ENCODE results near the gene TRPC6.
"Not testable (repeated sequence)": the region's sequence is repeated elsewhere in the genome, so short reads cannot be mapped to it uniquely, and the experiment has no call there.

TRPC6 gene

DNA sequence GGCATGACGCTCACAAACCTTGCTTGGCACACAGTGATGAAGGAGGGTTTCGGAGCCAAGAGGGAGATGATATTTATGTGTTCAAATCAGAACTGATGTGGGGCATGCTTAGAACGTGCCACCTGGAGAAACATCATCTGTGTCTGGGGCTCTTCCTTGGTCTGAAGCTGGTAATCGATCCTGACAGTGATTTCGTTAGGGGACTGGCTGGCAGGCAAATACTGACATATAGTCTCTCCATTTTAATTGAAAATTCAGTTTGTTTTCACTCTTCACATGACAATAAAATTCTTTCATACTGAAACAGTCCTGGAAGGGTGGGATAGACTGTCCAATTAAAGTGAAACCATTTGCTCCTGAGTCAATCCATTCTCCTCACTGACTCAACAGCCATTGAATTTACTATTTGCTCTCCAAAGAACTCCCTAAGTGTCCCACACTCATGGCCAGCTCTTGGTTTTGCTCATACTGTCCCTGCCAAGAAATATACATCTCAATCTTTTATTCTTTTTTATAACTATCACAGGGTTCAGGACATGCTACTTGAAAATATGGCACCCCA, 134.8 kb downstream of the TRPC6 start:
- DNase-seq (ENCODE audit: low spot score): no peak

DNA sequence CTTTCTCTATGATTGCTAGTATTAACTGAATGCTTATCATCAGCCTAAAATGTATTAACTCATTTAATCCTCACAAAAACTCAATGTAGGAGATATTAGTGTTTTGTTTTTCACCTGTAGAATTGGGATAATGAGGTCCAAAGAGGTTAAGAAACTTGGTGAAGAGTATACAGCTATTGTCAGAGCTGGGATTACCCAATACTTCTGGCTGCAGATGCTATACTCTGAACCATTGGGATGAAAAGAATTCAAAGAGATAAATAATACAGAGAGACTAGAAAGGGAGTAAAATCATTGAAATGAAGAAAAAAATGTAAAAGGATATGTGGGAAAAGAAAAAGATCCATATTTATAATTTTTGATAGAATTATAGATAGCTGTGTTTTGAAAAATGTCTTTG, 137.1 kb downstream of the TRPC6 start:
- no peak for DNase-seq (ENCODE audit: low spot score)

DNA sequence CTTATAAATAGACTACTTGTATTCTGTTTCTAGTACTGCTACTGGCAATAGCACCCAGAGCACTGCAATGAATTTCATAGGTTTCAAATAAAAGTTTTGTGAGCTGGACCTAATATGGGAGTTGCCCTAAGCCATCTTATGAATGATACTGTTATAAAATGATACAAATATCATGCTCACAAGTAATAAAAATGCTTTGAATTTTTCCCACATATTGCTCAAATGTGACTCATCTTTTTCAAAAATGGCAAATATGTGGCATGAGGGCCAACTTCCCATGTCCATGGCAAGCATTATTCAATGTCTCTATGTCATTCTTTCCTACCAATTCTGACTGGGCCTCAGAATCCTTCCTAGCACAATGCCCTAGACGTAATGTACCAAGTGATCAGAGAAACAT, 137.6 kb downstream of the TRPC6 start:
- peak; percentile 58 for DNase-seq (ENCODE audit: low spot score)

DNA sequence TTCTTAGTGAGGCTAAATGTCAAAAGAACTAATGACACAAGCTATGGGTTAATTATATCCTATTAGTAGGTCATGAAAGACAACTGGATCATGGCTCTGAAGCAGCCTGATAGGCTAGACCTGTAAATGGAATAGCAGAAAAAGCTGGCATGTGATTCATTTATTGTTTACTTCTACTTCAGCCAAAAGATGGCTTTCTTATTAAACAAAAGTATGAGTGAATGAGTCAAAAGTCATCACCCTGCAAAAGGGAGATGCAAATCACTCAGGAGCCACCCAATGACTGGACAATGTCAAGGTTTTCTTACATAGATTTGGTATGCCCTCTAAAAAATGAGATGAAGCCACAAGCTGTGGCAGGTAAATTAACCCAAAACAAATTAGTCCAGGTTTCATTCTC, 138.0 kb downstream of the TRPC6 start:
- DNase-seq (ENCODE audit: low spot score): no peak

DNA sequence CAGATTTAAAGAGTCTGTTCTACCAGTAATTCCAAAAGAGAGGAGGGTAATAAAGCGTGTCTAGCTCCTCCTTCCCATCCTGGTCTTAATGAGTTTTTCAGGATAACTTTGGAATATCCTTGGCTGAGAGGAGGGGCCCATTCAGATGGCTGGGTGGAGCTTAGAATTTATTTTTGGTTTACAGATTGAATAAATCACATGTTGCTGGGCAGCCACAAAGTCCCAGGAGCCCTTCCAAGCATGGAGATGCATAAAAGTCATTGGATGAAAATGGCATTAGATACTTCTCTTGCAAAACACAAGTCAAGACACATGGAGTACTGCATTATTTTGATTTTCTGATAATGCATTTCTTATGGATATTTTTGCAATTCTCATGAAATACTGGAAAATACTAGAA, 139.0 kb downstream of the TRPC6 start:
- no peak for DNase-seq (ENCODE audit: low spot score)

DNA sequence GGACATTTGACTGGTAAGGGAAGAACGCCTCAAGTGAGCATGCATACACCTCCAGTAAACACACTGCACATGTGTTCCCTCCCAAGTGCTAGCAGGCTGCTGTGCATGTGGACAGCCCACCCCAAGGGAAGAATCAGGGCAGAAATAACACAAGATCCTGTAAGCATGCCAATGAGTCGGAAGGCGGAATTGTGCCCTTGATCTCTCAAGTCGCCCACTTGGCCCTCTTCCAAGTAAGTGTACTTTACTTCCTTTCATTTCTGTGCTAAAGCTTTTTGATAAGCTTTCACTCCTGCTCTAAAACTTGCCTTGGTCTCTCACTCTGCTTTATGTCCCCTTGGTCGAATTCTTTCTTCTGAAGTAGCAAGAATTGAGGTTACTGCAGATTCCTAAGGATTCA, 139.6 kb downstream of the TRPC6 start:
- no peak for DNase-seq (ENCODE audit: low spot score)

DNA sequence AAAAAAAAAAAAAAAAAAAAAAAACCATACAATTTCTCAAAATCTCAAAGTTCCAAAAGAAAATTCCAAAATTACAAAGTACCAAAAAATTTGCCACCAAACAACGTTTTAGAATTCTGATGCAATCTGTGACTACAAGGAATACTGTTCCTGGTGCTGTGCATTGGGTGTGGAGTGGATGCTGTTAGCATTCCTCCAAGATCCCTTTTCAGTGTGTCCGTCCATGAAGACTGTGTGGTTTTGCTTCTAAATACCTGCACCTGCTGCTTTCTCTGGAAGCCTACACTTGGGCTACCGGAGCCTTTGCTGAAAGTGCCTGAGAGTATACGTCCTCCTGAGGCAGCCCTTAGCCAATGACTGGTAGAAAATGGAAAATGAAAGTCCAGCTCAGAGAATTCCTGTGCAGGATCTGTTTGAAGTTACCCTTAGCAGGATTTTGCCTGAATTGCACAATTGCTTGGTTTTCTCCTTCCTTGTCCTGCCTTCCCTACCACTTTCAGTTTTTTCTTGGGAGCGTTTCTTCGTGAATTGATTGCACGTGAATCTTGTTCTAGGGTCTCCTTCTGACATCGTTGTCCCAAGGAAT, 140.8 kb downstream of the TRPC6 start:
- peak; percentile 26 for DNase-seq (ENCODE audit: low spot score)

DNA sequence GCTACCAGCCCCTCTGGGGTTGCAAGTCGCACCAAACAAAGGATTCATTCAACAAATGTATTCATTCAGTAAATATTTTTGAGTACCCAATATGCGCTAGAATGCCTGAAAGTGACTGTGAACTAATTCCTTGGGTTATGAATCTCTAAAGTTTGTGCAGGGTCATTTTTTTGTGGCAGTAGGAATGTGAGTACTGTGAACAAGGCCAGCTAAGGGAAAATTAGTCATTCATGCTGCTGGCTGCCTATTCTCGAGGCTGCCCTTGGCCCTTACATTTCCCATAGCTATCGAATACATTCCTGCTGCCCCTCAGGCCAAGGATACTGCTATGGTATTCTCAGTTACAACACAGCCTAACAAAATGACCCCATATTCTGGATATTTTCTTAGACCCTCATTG, 141.6 kb downstream of the TRPC6 start:
- peak; percentile 74 for DNase-seq (ENCODE audit: low spot score)

DNA sequence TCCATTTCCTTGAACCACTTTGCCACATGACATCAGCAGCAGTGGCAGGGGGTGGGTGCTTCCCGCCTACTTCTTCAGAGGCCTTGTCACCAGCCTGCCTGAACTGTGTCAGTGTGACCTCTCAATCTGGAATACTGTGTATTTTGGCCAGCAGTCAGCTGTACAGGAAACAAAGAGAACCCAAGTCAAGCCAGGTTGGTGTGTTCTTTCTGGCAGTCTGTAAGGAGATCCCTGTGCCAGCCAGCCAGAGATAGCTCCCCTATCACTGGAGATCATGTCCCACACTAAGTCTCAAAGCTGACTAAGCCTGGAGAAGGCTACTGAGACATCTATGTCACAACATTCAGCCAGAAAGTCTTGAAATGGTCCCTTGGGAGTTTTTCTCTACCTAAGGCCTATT, 142.1 kb downstream of the TRPC6 start:
- DNase-seq (ENCODE audit: low spot score): no peak

DNA sequence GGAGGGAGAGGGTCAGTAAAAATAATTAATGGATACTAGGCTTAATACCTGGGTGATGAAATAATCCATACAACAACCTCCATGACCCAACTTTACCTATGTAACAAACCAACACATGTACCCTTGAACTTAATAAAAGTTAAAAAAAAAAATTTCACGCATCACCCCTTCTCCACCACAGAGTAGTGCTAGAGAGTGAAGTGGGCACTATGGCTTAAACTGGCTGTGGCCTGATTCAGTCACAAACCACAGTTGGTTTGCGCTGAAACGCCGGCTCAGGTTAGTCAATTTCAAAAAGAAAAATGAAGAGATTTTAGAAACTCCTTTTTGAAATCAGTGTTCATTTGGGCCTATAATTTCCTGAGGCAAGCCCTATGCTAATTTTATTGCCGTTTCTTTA, 144.3 kb downstream of the TRPC6 start:
- no peak for DNase-seq (ENCODE audit: low spot score)

DNA sequence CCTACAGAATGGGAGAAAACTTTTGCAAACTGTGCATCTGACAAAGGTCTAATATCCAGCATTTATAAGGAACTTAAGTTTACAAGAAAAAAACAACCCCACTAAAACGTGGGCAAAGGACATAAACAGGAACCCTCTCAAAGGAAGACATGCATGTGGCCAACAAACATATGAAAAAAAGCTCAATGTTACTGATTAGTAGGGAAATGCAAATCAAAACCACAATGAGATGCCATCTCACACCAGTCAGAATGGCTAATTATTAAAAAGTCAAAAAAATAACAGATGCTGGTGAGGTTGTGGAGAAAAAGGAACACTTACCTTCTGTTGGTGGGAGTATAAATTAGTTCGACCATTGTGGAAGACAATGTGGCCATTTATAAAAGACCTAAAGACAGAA, 145.1 kb downstream of the TRPC6 start:
- DNase-seq (ENCODE audit: low spot score): not testable (repeated sequence)

DNA sequence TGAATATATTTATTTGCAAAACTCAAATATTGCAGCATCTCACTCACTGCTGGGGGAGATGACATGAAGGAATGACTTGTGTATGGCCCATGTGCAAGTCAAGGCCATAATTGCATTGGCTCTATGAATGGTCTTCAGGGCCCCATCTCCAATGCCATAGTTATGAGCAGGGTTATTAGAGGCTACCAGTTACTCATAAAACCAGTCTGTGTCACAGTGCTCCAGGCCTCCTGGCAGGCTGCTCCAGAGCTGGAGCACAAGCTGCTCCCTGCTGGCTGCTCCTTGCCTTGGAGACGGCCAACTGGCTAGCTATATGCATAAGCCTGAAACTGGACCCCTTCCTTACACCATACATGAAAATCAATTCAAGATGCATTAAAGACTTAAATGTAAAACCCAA, 145.7 kb downstream of the TRPC6 start:
- DNase-seq (ENCODE audit: low spot score): no peak

DNA sequence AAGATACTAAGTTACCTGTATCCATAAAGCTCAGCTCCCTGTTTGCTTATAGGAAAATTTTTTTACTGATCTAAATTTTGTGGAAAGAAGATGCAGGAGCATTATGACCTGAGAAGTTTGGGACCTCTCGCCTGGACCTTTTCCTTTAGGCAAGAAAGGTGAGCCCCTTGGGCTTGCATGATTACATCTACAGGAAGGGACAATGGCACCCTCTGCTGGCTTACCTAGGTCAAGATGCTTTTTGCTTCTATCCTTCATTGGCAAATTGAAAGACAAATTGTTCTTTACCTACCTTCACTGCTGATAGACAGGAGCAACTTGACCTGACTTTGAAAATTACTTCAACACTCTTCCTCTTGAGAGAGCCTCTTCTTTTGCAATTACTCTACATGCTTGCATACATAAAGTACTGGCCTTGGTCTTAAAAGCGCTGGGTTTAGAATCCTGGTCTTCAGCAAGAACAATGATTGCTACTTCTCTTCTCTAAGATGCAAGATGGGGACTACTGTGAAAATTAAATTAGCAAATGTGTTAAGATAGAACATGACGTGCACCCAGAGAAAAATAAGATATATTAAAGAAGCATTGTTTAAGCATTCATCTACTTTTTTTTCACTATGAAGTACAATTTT, 147.2 kb downstream of the TRPC6 start:
- peak; percentile 55 for DNase-seq (ENCODE audit: low spot score)

DNA sequence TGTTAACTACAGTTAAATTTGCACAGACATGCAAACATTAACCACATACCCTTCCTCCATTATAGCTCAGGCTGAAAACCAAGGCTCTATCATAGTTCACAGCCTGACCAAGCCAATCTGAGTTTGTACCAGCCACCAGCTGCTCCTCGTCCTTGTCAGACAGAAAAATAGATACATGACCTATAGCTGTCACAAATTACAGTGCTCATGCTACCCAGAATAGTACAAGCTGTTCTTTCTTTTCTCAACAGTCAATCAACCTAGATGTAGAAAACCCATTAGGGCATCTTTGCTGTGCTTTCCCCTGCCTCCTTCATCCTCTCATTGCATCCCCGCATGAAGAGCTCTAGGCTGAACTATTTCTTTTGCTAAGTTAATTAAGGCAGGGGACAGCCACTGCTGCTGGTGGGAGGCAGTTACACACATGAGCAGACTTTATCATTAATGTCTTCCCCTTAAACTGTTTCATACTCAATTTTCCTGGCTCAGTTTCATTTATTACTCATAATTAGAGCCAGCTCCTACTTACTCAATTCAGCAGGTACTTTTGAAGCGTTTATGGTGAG, 148.3 kb downstream of the TRPC6 start:
- no peak for DNase-seq (ENCODE audit: low spot score)

DNA sequence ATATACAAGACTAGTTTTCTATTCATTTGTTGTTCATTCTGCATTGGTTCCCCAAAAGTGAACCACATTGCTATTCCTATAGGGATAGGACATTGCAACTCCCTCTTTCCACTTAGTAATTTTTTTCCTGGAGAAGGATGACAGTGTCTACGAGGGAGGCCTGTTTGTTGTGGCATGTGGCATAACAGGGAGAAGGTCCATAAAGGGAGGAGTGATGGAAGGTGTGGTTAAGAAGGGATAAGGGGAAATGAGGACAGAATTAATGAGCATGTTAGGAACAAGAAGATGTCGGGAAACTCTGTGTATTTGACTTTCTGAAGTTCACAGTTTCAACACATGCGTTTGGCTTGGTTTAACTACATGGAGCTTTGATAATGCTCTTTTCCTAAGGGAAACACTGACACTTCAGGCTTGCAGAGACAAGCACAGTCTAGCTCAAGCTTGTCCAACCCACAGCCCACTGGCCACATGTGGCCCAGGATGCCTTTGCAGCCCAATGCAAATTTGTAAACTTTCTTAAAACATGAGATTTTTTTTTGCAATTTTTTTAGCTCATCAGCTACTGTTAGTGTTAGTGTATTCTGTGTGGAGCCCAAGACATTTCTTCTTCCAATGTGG, 149.7 kb downstream of the TRPC6 start:
- DNase-seq (ENCODE audit: low spot score): no peak

DNA sequence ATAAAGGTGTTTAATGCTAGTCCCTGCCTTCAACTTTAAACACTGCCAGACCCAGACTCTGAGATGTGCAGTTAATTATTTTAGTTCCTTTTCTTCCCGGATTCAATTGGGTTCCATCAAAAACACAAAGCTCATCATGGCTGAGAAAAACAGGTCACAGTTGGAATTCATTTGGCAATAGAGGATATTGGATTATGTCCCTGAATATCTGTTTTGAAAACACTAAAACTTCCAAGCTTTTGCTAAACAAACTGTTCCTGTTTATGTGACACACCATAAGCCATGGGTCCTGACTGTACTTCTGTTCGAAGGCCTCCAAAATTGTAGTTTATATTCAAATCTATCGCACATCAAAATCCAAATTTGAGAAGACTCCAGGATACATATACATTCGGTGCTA, 150.7 kb downstream of the TRPC6 start:
- DNase-seq (ENCODE audit: low spot score): no peak

DNA sequence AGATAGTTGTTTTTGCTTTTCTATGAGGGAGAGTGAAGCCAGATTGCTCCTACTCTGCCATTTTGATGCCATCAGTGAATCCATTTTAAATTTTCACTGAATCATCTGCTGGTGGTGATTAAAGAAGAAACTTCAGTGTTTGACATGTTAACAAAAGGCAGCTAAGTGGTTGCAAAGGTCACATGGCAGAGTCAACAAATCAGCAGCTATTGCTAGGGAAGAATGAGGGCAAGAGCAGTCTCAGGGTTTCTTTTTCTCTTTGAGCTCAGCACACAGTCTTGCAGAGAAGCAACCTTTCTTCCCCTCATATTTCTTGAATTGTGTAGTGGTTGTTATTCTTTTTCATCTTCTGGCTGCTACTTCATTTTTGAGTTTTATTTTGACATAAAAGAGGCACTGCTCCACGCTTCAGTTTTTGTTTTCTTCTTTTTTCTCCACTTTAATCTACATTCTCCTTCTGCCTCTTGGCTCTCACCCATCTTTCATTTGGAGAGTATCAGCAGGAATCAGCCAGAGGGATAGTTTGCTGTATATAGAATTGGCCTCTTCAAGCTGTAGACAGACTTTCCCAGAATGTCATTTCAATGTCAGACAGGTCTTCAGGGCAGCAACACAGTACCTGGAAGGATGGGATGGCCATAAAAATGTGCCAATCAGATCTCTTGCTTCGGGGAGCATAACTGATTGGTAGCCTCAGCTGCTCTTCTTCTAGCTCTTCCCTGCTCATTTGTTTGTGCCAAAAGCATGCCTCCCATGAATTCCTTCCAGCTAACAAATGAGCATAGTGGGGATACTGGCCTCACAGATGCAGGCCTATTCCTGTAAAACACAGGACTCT, 153.9 kb downstream of the TRPC6 start:
- no peak for DNase-seq (ENCODE audit: low spot score)

DNA sequence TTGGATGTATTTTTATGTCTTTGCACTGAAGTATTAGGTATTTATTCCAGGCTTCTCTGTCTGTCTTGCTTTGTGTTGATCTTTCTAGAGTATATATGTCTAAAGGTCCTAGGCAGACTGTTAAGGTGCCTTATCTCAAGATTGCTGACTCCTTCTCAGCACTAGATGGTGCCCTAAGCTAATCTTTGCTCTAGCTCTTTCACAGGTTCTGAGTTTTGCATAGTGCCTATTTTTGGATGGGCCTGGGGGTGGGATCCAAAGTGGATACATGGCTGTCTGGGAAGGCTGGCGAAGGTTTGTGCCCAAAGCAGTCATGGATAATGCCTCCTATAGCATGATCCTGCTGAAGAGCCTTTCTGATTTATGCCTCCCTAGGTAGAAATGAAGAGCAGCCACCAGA, 154.9 kb downstream of the TRPC6 start:
- no peak for DNase-seq (ENCODE audit: low spot score)

DNA sequence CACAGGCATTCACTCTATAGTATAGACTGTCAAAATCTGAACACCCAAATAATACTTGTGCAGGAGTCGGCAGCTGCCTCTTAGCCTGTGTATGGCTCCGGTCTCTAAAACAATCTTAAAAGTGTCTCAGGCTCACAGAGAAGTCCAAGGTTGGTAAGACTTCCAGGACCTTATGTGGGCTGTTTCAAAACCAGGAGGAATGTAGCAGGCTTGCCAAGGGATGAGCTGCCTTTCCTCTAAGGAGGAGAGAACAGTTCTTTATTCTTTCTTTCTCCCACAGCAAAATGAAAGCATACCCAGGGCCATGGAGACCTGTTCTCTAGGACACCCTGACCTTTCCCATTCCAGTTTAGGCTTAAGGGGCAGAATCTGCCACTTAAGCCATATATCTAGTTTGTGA, 176.5 kb downstream of the TRPC6 start:
- peak; percentile 82 for DNase-seq (ENCODE audit: low spot score)

Measured in AG20443 (cell line).